CD4-positive, alpha-beta T cell treated with Interleukin-10 for 1 hour (primary cell): ENCODE data around the gene SLC12A7.

ENCODE experiments used
- DNase-seq: peaks from one replicate; pipeline ENCODE4 v3.0.0-alpha.2; 2020

The SLC12A7 gene

DNA sequence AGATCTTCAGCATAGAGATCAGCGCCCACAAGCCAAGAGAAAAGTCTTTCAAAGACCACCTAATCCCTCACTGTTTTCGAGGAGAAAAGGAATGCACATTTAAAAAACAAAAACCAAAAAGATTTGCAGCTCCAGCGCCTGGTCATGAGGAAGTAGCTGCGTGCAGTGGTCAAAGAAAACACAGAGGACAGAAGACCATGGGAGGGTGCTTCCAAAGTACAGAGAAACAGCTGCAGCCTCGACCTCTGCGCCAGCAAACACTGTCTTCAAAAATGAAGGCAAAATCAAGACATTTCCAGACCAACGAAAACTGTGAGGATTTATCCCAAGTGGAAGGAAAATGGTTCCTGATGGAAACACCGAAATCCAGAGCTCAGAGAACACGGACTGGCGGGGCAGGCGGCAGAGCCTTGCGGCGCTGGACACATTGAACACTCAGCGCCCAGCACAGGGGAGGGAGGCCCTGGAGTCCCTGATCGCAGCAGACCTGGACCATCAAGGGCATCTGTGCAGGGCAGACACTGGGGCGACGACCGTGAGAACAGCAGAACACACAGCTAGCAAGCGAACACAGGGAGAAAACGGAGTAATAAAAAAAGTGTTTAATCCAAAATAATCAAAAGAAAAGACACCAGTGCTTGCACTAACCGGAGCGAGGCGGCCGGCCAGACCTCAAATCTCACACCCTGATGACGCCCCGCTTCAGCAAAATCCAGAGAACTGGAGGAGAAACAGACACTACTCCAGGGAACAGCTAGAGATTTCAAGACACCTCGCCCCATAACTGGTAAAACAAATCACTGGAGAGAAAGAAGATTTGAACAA is 12.6 kb upstream of the SLC12A7 start:
- DNase-seq = no peak

GRCh38 chr5:1123418-1124147 is 11.7 kb upstream of the SLC12A7 start:
- no peak for DNase-seq

DNA sequence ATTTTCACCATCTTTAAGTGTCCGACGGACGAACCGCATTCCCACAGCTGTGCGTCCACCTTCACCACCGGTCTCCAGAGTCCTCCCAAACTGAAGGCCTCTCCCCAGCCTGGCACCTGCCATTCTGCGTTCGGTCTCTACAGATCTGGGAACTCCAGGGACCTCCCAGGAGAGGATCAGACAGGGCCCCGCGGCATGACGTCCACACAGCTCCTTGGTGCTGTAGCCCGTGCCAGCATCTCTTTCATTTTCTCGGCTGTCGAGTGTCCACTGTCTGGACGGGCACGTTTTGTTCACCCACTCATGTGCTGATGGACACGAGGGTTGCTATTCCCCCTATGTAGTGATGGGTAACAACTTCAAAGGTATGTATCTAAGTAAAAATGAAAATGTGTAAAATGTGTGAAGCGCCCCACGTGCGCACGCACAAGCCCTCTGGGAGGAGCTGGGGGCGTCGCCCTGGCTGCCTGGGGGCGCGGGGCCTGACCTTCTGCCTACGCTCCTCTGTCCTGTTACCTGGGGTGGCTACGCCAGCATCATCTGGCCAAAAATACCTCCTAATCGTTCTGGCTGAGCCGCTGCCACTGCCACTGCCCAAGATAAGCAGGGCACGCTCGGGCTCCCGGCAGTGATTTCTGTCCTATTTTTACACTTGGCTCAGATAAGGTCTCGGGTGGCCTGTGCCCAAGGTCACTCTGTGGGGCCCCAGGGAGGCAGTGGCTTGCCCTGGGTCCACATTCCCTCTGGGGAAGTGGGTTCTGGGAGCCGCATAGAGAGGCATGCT is 10.8 kb upstream of the SLC12A7 start:
- no peak for DNase-seq

DNA sequence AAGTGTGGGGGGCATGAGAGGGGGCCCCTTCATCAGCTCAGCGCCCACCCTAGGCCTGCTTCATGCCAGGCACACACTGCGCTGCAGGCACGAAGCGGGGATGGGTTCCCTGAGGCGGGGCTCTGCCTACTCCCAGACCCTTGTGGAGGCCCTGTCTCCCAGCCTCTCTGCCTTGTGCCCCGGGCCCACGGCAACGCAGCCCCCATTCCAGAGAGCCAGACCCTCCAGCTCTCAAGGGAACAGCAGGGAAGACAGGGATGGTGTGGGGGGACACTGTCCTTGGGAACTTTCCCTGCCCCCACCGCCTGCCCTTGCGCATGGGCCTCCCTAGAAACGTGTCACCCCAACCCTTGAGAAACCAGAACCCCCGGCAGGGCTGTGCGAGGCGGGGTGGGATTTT is 10.0 kb upstream of the SLC12A7 start:
- no peak for DNase-seq

GRCh38 chr5:1121044-1121443 is 9.2 kb upstream of the SLC12A7 start:
- no peak for DNase-seq

GRCh38 chr5:1120236-1120999 is 8.6 kb upstream of the SLC12A7 start:
- no peak for DNase-seq

GRCh38 chr5:1119312-1119831 is 7.5 kb upstream of the SLC12A7 start:
- no peak for DNase-seq

GRCh38 chr5:1118738-1119137 is 6.9 kb upstream of the SLC12A7 start:
- no peak for DNase-seq

DNA sequence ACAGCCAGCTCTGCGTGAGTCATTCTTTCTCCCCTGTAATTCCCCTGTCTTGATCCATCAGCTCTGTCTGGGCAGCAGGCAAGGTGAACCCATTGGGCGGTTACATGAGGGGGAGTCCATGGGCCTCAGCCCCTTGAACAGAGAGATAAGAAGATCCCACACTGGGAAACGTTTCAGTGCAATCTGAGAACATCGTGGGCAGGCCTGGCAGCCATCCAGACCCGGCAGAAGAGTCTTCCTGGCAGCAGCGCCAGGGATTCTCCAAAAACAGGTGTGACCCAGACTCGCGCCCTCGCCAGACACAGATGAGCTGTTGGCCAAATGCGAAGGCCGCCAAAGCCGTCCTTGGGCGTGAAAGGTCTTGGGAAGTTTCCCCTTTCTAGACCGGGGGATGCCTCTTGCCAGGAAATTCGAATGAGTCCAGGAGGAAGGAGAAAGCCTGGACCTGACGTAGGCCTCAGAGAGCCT is 6.4 kb upstream of the SLC12A7 start:
- no peak for DNase-seq

GRCh38 chr5:1116977-1117376 is 5.1 kb upstream of the SLC12A7 start:
- DNase-seq = no peak

- no peak for DNase-seq
These were observed 4.4 kb upstream of the SLC12A7 start for GRCh38 chr5:1116109-1116740.

GRCh38 chr5:1115123-1115815 is 3.4 kb upstream of the SLC12A7 start:
- no peak for DNase-seq

DNA sequence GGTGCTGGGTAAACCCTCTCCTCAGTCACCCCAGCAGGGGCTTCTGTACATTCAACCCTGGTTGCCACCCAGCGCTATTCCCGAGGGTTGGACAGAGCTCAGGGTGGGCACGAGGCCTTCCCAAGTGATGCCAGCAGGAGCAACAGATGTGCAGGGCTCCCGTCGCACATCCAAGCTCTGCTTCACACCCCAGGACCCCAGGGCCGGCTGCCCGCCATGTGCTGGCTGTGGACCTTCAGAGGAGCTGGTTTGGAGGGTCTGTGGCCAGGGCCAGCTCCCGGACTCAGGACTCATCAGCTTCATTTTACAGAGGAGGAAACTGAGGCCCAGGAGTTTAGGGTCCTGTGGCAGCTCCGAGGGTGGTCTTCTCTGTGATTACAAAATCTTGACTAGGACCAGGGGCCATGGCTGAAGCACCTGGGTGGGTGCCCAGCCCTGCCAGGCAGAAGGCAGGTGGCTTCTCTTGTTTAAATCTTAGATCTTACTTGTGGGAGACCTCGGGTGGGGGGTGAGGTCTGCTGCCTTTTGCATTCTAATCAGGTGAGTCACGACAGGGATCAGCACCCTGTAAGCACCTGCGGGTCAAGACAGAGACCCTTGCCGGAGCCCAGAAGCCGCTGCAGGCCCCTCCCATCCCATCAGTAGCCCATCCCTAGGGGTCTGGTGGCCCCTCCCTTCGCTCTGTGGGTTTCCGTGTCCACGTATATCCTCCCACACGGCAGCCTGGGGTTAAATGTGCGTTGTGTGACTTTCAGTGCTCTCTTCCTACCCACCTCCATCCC is 2.1 kb upstream of the SLC12A7 start:
- DNase-seq = no peak

DNA sequence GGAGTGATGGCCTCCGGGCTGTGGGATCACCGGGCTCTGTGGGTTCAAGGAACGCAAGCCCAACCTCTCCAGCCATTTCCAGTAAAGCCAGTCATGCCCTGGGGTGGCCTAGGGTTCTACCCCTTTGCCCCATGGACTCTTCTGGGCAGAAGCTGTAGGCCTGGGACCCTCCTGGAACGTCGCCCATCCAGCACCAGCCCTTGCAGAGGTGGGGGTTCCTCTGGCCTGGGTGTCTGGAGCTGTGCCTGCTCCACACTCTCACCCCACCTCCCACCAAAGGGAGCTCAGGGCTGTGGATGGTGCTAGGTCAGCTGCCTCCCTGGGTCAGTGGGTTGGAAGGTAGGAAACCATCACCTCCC is 1.4 kb upstream of the SLC12A7 start:
- no peak for DNase-seq

DNA sequence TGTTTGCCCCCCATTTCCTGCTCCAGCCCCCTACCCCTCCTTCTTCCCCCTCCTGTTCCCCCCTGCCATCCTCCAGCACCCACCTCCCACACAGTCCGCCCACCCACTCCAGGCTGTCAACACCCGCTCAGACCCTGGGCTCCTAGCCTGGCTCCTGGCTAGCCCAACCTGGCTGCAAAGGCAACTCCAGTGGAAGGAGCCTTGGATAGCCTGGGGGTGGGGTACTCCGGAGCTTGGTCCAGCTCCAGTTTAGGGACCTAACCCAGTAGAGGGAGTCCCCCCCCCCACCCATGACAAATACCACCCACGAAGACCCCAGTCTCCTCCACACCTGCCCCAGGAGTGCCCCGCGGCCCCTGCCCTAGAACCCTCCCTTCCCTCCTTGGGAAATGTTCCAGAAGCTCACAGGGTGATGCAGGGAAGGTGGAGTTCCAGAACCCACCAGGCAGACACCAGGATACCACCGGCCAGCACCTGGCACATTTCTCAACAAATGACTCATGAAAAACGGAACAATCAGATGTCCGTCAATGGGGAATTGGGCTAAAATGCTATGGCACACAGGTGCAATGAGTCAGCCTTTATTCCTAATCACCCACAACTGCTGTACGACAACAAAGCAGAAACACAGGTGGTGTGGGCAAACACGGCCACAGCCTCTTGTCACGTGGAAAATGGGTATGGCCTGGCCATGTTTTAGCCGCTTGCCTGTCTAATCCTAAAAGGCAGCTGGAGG is 901 bp upstream of the SLC12A7 start:
- no peak for DNase-seq

GRCh38 chr5:1111241-1111726 is 579 bp downstream of the SLC12A7 start:
- DNase-seq = no peak

DNA sequence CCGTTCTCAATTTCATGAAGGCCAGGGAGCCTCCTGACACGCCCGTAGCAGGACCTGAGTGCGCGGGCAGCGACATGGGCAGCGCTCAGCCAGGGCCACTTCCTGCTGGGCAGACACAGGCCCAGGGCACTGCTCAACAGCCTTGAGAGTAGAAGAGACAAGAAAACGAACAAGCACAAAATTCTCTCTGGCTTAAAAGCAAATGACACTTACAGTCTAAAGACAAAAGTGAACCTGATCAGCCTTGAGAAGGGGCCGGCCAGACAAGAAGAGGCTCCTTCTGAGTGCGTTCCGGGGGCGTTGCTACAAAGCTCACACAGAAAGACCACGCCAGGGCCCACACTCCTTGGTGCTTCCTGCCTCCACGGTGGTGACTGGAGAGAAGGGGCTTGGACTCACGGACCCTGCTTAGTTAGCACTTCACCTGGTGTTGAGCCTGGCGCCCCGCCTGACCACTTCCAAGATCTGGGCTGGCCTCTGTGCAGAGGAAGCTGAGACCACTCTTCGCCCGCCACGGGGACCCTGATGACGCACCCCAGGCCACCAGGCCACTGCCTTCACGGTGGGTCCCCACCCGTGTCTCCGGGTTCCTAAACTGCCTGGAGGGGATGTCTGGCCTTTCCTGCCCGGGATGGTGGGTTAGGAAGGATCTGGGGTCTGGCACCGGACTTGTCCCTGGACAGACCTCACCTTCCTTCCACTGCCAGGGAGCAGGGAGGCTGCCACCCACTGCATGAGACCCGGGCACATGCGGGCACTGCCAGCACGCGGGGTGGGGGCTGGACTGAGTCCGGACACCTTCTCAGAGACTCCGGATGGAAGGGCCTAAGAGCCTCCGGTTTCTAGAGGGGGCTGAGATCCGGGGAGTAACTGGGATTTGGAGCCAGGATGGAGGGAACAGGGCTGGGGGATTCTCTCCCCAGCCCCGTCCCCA is 1.3 kb downstream of the SLC12A7 start:
- no peak for DNase-seq

DNA sequence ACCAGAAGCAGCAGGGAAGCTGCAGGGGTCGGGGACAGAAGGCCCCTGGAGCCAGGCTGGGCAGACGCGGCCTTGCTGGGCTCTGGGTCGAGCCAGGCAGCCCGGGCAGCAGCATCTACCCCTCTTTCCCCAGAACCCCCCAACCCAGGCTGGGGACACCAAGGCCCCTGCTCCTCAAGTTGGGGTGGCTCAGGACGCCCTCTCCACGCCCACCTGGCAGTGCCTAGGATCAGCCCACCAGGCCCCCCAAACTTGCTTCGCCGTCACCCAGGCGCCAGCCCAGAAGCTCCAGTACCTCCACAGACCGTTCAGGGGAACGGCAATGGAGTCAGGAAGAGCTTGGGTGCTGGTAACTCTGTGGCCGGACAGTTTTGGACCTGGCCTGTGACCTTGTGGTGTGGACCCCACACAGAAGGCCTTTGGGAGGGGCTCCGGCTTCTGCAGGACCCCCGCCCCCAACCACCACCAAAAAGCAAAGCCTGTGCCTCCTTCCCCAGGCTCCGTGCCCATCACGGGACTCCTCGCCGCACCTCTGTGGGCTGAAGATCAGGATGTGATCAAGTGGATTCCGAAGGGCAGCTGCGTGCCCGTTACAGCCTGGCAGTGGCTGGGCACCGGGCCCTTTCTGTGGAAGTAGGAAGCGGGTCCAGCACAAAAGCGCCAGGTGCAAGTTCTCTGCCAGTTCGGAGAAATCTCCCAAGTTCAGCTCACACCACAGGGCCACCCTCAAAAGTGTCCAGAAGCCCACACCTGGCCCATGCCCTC is 2.1 kb downstream of the SLC12A7 start:
- no peak for DNase-seq
